GM18508 (cell line): ENCODE measurements around the gene SOX13.

ENCODE experiments used
- ATAC-seq: cut with Tn5 transposase; IDR thresholded peaks from one replicate; pipeline ENCODE4 v1.9.1; 2021; ENCODE audit warnings: moderate number of reproducible peaks; ENCODE audit not compliant: insufficient read depth, unreplicated experiment

The SOX13 gene

DNA sequence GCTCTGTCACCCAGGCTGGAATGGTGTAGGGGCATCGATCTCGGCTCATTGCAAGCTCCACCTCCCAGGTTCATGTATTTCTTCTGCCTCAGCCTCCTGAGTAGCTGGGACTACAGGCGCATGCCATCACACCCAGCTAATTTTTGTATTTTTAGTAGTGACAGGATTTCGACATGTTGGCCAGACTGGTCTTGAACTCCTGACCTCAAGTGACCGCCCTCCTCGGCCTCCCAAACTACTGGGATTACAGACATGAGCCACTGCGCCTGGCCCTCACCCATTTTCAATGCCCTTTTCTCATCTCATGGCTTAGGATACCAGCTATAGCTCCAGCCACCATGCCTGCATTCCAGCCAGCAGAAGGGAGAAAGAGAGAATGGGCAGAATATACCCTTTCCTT, 12.9 kb upstream of the SOX13 start:
- ATAC-seq: no peak

DNA sequence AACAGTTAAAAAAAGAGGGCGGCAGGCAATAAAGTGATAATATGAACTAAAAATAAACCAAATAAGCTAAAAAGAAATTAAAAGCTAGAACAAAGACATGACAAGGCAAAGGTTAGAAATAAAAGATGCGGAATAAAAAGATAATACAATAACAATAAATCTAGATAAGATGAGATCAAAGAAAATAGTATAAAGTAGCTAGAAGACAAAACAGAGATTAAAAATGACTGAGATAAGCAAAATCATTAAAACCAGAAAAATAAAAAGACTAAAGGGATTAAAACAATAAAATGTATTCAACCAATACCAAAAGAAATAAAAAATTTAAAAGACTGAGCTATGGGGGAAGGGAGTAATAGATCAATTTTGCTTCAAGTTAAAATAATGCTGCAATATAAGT, 10.8 kb upstream of the SOX13 start:
- no peak for ATAC-seq

DNA sequence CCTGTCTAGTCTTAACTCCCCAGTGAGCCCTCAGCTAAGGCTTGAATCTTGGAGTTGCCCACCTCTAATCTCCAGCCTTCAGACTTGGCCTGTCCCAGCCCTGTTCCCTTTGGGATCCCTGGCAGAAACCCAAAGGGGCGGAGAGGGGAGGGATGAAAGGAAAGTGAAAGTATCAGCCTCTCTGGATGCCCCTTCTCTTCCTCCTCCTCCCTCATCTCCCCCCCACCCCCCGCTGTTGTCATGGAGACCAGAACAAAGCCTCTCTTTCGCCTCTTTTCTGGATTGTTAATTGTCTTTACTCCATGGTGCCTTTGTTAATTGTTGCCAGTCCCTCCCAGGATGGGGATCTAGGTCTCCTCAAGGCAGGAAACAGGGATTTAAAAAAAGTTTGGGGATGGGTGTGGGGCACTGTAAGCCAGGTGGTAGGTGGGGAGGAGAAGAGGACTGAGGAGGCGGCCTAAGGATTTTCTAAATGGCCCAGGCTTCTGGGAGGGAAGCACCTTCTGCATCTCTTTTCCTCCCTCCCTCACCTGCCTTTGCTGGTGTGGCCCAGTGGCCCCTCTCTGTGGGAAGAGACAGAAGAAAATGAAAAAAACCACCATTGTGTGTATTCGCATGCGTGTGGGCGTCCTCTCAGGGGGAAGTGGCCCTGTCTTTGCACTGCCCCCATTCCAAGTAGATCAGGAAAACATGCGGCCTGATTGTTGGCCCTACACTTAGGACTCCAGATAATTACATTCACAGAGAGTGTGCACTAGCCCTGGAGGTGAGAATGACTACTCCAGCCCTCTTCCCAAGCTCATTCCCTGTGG, 7.5 kb upstream of the SOX13 start:
- no peak for ATAC-seq

DNA sequence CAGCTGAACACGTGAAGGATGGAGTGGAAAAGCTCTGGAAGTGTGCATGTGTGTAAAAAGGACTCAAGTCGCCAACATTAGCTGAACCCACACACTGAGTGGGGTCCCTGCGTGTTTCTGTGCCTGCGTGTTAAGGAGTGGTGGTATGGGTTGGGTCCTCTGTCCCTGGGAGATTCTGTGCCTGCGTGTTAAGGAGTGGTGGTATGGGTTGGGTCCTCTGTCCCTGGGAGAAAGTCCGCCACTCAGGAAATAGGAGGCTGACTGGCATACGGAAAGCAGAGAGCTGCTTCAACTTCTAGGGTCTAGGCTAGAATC, 7.0 kb upstream of the SOX13 start:
- no peak for ATAC-seq

DNA sequence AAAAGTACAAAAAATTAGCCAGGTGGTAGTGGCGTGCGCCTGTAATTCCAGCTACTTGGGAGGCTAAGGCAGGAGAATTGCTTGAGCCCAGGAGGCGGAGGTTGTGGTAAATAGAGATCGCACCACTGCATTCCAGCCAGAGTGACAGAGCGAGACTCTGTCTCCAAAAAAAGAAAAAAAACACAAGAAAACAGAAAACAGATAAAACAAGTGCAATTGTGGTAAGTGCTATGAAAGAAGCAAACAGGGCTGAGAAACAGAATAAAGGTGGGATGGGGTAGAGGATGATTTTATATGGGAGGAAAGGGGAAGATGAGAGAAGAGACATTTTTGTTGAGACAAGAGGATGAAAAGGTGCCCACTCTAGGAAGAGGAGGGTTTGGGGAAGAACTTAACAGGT, 5.0 kb upstream of the SOX13 start:
- ATAC-seq: no peak

DNA sequence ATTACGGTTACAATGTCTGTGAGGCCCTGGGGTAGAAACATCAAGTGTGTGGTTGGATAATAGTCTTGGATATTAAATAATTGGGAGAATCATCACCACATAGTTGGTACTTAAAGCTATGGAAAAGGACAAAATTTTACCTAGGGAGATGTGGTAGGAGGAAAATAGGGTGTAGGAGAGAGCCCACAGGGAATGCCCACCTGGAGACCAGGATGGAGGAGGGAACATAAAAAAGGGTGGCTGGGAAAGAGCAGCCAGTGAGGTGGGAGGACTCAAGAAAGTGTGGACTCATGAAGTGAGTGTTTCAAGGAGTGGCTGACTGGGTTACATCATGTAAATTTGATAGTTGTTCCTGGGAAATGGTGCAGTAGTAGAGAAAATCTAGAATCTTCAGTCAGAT, 3.0 kb upstream of the SOX13 start:
- no peak for ATAC-seq

DNA sequence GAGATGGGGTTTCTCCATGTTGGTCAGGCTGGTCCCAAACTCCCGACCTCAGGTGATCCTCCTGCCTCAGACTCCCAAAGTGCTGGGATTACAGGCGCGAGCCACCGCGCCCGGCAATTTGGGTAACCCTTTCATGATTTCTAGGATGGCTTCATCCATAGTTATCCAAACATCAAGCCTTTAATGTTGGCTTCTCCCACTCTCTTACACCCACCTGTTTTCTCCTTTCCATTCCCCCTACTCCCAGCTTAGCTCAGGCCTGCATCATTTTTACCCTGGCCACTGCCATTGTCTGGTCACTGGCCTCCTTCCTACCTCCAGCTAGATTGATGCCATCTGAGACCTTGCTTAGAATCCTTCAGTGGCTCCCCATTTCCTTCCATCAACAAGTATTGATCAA, 2.0 kb upstream of the SOX13 start:
- ATAC-seq: no peak

DNA sequence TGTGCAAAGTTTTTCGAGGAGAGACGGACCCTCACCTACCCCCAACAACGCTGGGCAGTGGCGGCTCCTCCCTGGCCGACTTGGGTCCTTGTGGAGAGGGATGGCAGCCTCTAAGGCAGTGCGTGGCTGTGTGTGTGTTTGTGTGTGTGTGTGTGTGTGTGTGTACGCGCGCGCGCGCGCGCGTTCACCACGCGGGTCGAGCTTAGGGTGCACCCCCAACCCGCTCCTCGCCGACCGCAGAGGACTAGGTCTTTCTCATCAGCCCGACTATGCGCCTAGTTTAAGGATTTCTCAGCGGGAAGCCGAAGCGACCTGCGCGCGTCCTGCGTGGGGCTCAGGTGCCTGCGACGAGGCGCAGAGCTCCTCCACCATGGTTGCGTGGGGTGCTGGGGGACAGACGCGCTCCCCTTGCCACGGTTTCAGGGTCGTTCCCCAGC, 940 bp downstream of the SOX13 start:
- no peak for ATAC-seq

DNA sequence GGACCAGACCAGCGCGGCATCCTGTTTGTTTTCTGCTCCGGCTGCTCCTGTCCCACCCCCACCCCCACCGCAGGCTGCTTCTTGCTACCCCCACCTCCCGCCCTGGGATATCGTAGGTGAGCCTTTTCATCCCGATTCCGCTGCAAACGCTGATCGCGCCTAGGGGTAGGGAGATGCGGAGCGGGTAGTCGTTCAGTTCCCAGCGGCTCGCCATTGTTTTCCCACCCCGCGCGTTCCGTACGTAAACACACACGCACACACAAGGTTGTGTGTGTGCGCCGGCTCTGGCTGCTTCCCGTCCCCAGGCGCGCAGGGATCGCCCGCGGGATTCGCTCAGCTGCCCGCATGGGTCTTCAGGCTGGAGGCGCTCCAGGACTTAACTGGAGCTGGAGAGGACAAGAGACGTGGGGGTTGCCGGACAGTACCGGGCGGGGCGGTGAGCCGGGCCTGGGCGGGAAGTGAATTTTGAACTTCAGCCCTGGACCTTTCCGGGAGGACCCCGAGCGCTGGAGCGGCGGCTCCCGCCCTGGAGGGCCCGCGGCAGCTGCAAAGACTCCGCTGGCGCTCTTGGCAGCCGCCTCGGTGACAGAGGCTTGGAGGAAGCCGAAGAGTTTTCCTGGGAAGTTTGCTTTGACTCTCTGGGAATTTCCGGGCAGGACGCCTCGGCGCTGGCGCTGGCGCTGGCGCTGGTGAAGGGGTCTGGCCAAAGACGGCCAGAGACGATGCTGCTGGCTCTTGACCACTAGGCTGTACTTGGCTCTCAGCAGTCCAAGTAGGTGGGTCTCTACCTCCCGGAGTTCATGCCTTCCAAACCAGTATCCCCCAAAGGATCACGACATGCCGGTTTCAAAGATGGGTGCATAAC, 1.6 kb downstream of the SOX13 start:
- no peak for ATAC-seq

DNA sequence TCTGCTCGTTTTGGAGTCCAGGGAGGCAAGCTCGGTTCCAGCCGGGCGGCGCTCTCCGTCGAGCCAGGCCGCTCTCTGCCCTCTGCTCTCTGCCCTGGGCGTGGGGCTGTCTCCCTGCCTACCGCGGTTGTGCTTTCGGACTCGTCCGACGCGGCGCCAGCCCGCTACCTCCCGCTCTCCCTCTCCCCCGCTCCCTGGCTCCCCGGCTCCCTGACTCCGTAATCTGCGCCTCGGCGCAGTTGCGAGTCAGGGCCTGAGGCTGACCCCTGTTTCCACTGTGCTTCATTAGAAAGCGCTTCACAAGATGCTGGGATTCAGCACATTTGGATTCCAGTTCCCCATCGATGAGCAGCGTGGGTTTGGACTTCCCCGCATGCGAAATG, 2.2 kb downstream of the SOX13 start:
- no peak for ATAC-seq

DNA sequence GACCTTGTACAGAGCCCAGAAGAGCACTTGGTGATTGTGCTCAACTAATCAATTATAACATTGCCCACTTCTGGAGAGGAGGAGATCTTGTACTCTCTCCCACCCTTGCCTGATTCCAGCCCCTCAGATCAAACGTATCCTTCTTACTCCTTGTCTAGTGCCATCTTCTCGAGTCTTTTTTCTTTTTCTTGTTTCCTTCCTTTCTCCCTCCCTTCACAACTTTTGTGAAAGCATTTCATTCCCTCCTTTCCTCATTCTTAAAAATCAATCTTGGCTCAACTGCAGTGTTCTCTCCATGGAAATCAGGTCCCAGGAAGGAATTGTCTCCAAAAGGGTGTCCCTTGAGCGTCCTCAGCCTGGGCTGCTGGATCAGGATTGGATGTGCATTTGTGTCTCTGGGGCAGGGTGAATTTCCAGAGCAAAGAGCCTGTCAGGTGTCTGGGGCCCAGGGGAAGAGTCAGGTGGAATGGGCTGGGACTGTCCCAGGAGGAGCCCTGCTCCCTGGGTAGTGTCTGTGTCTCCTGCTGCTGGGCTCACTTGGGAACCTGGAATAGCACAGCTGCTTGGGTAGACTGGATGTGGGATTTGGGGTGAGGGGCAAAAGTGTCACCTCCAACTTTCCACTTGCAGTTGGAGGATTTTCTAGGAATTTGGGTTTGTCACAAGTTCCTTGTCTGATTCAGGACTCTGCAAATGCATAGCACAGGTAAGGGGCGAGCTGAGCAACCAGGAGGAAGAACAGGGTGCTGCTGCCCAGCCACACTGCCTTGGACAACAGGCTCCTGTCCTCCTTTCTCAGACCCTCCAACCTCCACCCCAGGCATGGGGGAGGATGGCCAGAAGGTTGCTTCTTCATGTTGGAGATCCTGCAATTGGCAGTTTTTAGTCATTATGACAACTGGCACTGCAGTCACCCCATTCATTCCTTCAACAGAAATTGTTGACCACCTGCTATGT, 3.3 kb downstream of the SOX13 start:
- no peak for ATAC-seq

DNA sequence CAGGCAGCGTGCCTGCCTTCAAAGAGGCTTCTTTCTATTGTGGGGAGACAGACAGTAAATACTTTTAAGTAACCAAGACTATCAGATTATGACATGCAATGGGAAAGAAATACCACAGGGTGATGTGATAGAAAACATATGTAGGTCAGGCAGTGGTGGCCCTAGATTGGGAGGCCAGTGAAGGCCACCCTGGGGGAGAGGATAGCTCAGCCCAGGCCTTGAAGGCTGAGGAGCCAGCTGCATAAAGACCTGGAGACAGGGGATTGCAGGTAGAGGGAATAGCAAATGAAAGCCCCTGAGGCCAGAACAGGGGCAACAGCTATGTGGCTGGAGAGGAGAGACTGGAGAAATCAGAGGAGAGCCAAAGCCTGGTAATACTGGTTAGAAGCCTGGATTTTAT, 4.0 kb downstream of the SOX13 start:
- ATAC-seq: no peak

DNA sequence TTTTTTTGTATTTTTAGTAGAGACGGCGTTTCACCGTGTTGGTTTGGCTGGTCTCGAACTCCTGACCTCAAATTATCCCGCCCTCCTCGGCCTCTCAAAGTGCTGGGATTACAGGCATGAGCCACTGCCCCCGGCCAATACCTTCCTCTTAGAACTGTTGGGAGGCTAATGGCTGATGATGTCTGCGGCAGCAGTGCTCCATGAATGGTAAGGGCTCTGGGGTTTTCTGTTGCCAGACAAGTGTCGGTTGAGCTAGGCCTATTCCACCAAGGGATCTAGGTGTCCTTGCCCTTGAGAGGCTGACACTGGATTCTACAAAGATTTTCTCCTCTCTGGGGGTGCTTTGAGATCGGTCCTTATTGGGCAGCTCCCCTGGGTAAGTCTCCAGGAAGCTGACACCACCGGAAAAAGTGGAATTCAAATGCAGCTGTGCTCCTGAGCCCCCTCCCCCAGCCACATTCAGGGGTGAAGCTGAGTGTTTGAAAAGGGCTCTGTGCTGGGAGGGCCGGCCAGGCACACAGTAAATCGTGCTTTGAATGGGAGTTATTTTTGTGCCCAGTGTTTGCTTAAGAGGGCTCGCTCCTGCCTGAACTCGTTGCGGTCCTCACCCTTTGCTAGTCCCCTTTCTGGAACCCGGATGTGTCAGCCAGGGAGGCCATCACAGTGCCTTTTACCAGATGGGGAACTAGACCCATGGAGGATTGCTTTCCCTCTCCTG, 5.2 kb downstream of the SOX13 start:
- no peak for ATAC-seq

DNA sequence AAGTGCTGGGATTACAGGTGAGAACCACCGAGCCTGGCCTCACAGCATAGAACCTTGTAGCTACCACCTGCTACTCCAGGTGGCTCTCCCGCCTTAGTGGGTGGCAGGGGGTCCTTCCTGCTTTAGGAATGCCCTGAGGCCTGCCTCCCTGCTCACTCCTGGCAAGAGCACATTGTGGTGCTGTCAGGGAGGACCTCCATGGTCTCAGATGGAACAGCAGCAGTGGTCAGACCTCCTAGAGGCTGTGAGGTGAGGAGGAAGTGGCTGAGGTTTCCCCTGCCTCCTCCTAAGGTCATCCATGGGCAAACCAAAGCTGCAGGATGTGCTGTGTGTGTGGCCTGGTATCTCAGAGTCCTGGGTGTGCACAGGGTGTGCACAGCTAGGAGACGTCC, 6.7 kb downstream of the SOX13 start:
- ATAC-seq: no peak

DNA sequence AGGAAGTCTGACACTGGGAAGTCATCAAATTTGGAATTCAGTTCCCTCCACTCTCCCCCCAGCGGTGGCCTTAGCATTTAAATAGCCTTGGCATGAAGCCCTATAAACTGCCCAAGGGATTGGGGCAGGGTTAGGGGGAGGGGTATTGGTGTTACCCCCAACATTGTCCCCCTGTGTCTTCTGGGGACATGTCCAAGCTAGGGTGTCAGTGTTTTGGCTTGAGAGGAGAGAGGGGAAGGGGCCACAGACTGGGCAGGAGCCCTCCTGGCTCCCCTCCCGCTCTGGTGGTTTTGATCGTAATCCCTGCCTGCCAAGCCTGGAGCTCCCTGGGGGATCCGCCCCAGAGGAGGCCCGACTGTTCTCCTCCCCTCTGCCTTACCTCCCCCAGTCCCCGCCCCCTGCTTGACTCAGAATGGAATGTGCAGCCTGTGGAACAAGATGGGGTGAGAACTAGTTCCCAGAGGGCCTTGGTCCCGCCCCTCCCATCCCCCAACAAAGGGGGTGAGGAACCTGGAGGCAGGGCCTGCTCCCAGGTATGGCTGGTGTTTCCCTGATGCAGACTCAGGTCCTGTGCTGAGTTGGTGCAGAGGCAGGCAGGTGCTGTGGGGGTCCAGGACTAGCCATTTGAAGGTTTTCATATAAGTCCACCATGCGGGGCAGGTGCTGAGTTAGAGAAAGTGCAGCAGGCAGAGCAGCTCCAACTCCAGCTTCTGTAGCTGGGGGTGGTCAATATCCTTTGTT, 7.4 kb downstream of the SOX13 start:
- ATAC-seq: no peak

DNA sequence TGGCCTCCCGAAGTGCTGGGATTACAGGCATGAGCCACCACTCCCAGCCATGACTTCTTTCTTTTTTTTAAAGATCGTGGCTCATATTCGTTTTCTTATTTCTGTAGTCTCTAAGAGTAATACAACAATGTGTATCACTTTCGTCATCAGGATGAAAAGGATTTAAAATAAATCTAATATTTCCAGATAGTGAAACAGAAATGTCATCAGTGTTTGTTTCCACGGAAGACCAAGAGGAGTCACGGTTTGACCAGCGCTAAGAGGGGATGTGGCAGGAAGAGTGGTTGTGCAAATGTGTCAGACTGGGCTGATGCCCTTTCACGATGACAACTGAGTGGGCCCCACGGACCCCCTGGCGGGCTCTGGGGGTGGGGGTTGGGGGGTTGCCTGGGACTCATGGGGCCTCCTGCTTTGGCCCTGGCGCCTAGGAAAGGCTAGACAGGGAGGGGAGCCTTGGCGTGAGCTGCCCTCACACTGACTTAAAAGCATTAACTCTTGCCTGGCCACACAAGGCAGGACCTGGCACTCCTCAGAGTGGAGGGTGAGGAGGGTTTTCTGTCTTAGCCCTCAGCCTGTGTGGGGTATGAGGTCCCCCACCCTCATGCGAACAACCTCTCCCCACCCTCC, 8.4 kb downstream of the SOX13 start:
- ATAC-seq: no peak

DNA sequence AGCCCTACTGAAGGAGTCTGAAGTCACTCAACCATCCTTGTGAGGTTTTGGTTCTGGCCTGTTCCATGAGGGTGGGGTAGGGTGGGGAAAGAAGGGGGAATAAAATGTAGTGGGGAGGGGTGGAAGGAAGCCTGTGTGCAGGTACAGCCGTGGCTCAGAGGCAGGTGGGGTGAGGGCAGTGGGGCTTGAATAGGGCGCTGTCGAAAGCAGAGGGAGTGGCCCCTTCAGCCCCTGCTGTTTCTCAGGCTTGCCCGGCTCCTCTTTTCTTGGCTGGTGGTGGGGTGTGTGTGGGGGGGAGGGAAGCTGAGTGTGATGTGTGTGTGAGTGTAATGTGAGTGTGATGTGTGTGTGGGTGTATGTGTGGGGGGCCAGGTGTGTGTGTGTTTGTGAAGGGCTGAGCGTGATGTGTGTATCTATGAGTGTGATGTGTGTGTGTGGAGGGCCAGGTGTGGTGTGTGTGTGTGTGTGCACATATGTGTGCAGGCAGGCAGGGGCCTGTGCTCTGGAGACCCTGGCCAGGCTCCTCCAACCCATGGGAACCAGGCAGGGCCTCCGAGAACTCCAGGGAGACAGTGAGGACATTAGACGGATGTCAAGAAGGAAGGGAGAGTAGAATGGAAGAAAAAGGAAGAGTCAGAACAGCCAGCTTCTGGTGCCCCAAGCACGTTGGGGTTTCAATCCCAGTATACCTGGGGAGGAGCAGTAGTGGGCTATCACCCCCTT, 9.0 kb downstream of the SOX13 start:
- ATAC-seq: no peak

DNA sequence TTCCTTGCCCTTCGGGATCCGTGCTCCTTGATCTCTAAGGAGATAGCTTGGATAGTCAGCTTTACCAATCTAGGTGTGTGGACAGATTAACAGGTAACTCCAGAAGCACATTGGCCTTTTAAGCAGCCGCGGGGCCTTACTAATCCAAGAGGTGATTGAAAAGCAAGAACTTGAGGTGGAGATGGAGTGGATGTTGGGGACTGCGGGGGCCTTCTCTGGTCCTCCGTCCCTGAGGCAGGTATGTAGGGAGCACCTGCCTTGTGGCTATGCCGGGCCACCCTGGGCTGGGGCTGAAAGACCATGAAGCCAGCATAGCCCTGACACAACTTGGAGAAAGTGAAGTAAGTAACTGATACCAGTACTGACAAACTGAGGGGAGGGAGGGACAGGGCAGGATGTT, 10.6 kb downstream of the SOX13 start:
- no peak for ATAC-seq
